ENCODE results near the gene SAFB.

Gene SAFB

GRCh38 chr19:5627395-5627904, 4.6 kb downstream of the SAFB start:
- H3K27ac ChIP-seq = no peak overlapping the region
- TF ChIP-seq ZFX (IDR thresholded peaks at IDR 0.05; ENCODE audit: borderline replicate concordance) (no peak), CTCF (IDR thresholded peaks at IDR 0.05) (no peak)

GRCh38 chr19:5628461-5628860, 5.6 kb downstream of the SAFB start:
- no peak for TF ChIP-seq CTCF (IDR thresholded peaks at IDR 0.05)
- TF ChIP-seq ZFX (IDR thresholded peaks at IDR 0.05; ENCODE audit: borderline replicate concordance) = no peak
- H3K27ac ChIP-seq = no peak overlapping the region

- no peak for TF ChIP-seq ZFX (IDR thresholded peaks at IDR 0.05; ENCODE audit: borderline replicate concordance)
- TF ChIP-seq CTCF (IDR thresholded peaks at IDR 0.05) = no peak
- H3K27ac ChIP-seq = no peak overlapping the region
Measured at GRCh38 chr19:5628919-5629481, 6.1 kb downstream of the SAFB start.

GRCh38 chr19:5631567-5632240, 8.8 kb downstream of the SAFB start:
- TF ChIP-seq ZFX (IDR thresholded peaks at IDR 0.05; ENCODE audit: borderline replicate concordance) (no peak), CTCF (IDR thresholded peaks at IDR 0.05) (no peak)
- no peak overlapping the region for H3K27ac ChIP-seq

GRCh38 chr19:5632241-5632612, 9.3 kb downstream of the SAFB start:
- TF ChIP-seq ZFX (IDR thresholded peaks at IDR 0.05; ENCODE audit: borderline replicate concordance) = no peak
- no peak overlapping the region for H3K27ac ChIP-seq

GRCh38 chr19:5632657-5633056, 9.8 kb downstream of the SAFB start:
- no peak for TF ChIP-seq ZFX (IDR thresholded peaks at IDR 0.05; ENCODE audit: borderline replicate concordance)
- H3K27ac ChIP-seq = no peak overlapping the region

- no peak overlapping the region for H3K27ac ChIP-seq
- TF ChIP-seq CTCF (IDR thresholded peaks at IDR 0.05) (no peak), ZFX (IDR thresholded peaks at IDR 0.05; ENCODE audit: borderline replicate concordance) (no peak)
Measured at GRCh38 chr19:5635427-5635826, 12.5 kb downstream of the SAFB start.

- TF ChIP-seq ZFX (IDR thresholded peaks at IDR 0.05; ENCODE audit: borderline replicate concordance) (no peak), CTCF (IDR thresholded peaks at IDR 0.05) (no peak)
- H3K27ac ChIP-seq = no peak overlapping the region
Measured at GRCh38 chr19:5637971-5638370, 15.1 kb downstream of the SAFB start.
